NOMO-1 (cell line): ENCODE data around the gene TTLL3.

ENCODE experiments used
- DNase-seq, 2 experiments: peaks; one replicate each; lab custom pipeline; 2025; ENCODE audit not compliant: unreplicated experiment in 2 of 2; lab: John Stamatoyannopoulos, UW

The TTLL3 gene

DNA sequence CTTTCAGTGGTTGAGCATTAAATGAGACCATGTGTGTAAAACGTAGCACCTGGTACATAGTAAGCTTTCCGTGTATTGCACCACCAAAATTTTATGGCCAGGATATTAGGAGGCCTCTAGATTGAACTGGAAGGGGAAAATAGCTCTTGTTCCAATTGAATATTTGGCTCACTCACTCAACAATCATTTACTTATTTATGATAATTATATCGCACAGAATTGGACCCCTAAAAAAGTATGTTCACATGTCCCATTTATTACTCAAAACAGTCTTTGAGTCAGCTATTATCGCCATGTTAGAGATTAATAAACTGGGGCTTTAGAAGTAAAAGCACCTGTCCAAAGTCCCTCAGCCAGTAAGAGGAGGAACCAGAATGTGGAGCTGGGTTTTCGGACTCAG, 5.1 kb upstream of the TTLL3 start:
- DNase-seq: no peak

DNA sequence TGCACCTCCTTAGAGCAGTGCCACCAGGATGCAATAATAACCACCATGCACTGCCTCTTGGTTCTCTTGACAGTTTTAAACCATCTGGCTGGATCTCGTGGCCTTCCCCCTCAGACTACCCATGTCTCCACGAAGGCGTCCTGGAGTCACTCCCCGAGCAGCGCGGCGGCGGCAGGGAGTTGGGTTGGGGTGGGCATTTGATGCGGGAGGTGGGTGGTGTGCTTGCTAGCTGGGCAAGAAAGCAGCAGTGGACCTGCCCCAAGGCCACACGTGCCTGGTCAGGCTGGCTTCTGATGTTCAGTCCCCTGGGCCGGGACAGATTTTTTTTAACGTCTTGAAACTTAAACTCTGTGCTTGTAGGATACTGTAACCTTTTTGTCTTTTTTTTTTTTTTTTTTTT, 3.9 kb upstream of the TTLL3 start:
- DNase-seq: no peak

DNA sequence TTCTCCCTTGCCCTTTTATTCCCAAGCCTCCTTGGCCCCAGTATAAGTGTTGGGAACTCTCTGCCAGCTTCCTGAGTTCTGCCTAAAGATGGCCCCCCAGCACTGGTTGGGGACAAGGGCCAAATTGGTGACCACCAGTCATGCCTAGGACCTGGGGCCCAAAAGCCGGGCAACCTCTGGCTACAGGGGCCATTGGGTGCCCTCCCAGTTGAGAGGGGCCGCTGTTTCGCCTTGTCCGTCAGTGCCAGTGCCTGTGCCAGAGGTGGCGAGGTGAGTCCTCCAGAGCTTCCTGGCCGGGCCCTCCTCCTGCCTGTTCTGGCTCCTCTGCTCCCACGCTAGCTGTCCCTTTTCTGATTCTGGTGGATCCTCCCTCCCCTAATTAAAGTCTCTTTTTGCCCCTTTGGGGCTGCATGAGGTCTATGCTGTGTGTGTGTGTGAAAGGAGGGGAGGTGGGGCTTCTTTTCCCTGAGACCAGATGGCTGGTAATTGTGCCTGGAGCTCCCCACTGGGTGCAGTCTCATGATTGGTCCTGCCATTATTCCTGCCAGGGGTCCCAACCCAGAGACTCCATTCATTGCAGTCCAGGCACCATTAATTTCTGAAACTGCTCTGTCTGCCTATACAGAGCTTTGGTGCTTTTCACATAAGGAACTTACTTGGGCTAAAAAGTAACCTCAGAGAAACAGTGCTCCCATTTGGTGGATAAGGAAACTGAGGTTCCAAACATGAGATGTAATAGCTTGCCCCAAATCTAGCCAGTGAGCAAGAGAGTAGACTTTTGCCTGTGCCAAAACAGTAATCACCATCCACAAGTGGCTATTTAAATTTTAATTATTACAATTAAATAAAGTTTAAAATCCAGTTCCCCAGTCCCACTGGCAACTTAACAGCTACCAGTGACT, 3.1 kb upstream of the TTLL3 start:
- DNase-seq: no peak

DNA sequence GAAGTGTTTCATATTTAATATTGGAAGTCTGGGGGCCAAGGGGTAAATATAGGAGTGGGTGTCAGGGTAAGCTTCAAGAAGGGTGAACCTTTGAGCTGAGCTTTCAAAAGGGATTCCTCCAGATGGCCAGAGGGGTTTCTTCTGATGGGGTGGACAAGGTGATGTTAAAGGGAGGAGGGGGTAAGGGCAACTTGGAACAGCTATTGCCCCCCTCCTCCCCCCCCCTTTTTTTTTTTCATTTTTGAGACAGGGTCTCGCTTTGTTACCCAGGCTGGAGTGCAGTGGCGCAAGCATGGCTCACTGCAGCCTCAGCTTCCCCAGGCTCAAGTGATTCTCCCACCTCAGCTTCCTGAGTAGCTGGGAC, 2.1 kb upstream of the TTLL3 start:
- DNase-seq: no peak

DNA sequence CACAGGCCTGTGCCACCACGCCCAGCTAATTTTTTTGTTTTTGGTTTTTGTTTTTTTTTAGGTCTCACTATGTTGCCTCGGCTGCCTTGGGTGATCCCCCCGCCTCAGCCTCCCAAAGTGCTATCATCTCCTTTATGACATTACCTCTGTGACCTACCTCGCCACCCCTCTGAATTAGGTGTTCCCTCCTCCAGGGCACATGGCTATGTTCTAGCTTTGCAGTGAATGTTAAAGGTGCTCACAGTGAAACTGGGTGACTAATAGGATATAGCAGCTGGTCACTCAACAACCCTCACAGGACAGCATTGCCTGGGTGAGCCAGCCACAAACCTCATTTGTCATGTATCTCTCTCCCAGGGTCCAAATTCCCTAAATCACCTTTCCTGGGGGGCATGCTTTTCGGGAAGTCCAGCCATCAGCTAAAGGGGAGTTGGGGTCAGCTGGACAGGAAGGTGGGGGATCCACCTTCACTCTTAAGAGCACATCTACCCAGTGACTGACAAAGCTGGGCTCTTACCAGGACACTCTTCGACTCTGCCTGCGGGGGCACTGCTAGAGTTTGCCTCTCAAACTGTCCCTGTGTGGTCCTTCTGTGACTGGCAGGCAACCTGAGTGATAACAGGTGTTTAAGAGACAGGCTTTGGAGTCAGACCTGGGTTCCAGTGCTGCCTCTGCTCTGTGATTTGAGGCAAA, 1.6 kb upstream of the TTLL3 start:
- DNase-seq: peak in 1 of 2 experiments; percentile 28

DNA sequence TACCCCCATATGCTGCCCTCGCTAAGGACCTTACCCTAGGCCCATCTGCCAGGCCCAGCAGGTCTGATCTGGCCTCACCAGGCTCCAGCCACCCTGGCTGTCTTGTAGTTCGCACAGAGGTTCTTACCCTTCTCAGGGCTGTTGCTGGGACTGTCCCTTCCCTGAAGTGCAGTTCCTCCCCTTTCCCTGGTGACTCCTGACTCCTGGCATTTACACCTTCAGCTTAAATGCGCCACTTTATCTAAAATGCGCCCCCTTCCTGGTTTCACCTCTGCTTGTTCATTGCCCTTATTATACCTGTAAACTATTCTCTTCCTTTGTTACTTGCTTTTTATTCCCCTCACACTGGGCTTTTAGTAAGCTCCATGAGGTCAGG, 835 bp upstream of the TTLL3 start:
- no peak for DNase-seq

DNA sequence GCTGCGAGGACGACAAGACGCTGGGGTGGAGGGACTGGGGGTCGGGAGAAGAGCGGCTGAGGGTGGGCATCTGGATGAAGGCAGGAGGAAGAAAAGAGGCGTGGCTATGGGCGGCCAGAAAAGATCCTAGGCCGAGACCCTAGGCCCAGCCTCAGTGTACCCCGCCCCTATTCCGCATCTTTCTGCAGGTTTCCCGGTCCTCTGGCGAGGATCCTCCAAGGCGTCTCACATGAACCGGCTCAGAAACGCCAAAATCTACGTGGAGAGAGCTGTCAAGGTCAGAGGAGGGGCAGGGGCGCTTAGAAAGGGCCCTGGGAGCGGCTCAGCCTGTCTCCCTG, 340 bp downstream of the TTLL3 start:
- DNase-seq: no peak

DNA sequence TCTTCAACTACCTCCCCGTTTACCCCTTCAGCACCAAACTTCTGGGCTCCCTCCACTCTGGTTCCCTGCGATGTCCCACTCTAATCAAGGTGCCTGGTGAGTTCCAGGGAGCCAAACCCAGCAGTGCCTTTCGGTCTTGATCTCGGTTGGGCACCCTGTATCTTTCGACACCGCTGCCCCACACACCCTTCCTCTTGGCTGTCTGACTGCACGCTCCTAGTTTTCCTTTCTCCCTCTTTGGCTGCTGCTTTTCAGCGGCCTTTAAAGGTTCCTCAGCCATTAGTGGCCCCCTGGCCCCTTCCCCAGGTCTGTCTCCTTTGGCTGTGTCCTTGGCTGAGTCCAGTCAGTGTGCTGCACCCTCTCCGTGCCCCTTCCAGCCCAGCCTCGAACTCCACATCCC, 784 bp downstream of the TTLL3 start:
- DNase-seq: no peak

DNA sequence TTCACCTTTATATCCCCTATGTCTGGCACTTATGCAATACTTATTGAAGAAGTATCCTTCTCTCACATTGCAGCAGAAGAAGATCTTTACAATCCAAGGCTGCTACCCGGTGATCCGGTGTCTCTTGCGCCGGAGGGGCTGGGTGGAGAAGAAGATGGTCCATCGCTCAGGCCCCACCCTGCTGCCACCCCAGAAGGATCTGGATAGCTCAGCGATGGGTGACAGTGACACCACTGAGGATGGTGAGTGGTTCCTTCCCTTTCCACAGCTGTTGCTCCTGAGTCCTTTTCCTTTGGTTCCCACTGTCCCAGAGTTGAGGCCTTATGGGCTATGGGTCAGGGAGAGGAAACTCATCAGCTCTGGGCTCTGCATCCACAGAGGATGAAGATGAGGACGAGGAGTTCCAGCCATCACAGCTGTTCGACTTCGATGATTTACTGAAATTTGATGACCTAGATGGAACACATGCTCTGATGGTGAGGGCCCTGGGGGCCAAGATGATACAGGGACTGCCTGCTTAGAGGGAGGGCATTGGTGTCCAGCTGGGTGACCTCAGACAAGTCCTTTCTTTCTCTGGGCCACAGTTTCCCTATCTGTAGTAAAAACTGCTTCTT, 2.9 kb downstream of the TTLL3 start:
- DNase-seq: no peak

DNA sequence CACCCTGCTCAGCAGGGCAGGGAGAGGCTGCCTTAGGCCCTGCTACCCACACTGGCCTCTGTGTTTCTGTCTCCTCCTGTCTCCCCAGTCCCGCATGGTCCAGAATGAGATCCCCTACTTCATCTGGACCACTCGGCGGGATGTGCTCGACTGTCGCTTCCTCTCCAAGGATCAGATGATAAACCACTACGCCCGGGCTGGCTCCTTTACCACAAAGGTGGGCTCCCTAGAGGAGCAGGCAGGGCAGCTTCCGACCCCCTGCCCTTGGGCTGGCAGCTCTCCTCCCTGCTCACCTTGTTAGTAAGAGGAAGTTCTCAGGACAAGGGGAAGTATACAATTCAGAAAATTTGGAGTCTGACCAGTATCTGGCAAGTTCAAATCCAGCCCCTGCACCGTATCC, 5.9 kb downstream of the TTLL3 start:
- DNase-seq: no peak

DNA sequence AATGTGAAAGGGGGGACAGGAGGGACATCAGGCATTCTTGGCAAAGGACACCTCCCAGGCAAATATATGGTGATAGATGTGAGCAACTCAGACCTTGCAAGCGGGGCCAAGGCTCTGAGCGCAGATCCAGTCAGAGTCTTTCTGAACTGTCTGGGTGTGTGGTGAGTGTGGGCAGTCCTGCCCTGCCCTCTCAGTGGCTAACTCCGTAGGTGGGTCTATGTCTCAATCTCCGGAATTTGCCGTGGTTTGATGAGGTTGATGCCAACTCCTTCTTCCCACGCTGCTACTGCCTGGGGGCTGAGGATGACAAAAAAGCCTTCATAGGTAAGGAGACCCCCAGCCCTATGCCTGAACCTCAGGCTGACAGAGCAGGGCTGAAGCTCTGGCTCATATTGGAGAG, 7.4 kb downstream of the TTLL3 start:
- no peak for DNase-seq

DNA sequence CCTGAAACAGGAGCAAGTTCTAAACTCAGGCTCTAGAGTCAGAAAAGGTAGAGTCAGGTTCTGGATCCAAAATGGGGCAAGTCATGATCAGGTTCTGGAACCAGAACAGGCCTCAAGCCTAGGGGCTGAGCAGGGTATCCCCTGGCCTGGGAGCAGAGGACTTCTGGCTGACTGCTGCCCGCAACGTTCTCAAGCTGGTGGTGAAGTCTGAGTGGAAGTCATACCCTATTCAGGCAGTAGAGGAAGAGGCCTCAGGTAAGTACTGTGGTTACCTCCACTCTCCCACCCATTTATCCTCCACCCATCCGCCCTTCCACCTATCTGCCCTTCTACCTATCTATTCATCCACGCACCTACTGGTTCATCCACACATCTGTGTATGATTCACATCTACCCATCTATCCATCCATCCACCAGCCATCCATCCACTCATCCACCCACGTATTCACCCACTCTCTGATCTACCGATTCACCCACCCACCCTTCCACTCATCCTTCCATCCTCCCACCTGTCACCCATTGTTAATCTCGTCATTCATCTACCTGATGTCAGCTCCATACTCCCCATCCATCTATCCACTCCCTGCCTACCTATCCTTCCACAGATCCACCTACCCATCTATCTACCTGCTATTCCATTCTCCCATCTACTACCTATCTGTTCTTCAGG, 8.7 kb downstream of the TTLL3 start:
- DNase-seq: no peak

DNA sequence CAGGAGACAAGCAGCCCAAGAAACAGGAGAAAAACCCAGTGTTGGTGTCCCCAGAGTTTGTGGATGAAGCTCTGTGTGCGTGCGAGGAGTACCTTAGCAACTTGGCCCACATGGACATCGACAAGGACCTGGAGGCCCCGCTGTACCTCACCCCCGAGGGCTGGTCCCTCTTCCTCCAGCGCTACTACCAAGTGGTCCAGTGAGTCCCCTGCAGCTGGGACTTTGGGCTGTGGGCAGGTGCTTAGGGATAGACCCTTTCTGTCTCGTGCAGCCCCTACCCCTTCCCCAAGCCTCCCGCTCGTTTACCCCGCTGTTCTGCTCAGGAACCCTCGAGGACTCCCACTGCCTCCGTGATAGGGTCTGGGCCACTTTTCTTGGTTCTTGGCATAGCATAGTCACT, 10.5 kb downstream of the TTLL3 start:
- DNase-seq: no peak

DNA sequence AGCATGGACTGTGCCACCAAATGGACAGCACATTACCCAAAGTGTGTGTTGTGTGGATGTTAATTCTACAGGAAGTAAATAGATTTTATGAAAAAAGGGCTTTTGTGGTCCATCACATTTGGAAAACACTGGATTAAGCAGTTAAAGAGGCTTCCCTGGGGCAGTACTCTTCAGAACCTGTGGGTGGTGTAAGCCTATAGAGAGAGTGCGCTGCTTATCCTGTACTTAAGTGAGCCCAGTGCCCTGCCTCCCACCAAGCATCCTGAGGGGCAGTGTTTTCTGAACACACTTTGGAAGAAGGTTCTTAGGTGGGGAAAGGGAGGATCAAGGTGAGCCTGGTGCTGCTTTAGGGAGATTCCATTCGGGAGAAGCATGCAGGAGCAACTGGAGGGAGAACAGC, 10.9 kb downstream of the TTLL3 start:
- DNase-seq: no peak

DNA sequence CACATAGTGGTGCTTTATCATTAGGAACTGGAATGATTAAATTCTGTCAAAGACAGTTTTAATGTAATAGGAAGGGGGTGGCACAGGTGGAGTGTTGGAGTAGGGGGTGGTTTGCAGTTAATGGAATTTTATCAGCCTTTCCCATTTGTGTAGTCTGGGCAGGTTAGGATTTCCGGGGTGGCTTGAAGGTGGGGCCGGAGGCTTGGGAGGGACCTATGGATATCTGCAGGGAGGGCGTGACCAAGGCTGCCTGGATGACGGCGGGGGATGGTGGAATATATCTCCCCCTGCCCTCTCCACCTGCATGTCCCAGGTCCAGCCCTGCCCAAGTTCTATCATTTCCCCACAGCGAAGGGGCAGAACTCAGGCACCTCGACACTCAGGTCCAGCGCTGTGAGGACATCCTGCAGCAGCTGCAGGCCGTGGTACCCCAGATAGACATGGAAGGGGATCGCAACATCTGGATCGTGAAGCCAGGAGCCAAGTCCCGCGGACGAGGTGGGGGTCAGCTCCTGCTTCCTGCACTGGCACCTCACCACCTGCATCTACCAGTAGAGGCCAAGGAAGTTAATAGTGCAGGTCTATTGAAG, 15.5 kb downstream of the TTLL3 start:
- no peak for DNase-seq

DNA sequence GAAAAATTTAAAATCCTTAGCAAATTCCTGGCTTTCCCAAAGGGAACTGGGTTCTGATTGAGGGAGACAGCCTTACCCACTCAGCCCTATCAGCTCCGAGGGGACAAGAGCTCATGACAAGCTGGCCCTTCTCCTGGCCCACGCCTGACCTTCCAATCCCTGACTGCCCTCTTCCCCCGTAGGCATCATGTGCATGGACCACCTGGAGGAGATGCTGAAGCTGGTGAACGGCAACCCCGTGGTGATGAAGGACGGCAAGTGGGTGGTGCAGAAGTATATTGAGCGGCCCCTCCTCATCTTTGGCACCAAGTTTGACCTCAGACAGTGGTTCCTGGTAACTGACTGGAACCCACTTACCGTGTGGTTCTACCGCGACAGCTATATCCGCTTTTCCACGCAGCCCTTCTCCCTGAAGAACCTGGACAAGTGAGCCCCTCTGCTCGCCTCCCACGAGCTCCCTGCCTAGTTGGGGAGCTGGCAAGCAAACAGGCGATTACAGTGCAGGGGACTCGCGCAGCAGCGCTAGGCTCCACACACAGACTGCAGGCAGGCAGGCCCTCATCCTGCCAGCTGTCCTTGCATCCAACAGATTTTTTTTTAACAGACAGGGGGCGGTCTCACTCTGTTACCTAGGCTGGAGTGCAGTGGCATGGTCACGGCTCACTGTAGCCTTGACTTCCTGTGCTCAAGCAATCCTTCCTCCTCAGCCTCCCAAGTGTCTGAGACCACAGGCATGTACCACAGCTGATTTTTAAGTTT, 16.9 kb downstream of the TTLL3 start:
- no peak for DNase-seq

DNA sequence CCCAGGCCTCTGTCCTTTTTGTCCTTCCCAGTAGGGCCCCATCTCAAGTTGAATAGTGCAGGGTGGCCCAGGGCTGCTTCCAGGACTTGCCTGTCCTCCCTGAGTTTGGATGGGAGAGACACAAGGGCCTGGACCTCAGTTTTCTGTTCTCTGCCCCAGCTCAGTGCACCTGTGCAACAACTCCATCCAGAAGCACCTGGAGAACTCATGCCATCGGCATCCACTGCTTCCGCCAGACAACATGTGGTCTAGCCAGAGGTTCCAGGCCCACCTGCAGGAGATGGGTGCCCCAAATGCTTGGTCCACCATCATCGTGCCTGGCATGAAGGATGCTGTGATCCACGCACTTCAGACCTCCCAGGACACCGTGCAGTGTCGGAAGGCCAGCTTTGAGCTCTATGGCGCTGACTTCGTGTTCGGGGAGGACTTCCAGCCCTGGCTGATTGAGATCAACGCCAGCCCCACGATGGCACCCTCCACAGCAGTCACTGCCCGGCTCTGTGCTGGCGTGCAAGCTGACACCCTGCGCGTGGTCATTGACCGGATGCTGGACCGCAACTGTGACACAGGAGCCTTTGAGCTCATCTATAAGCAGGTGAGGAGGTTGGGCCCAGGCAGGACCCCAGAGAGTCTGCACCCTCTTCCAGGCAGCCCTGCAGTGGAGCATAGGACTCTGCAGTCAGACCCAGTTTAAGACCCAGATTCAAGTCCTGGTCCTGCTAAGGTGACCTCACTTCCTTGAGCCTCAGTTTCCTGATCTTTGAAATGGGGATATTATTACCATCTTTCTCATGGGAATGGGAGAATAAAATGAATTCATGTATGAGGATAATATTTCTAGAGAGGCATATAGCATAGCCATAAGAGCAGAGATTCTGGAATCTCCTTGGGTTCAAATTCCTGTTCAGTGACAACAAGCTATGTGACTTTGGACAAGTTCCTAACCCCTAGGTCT, 19.0 kb downstream of the TTLL3 start:
- DNase-seq: no peak

DNA sequence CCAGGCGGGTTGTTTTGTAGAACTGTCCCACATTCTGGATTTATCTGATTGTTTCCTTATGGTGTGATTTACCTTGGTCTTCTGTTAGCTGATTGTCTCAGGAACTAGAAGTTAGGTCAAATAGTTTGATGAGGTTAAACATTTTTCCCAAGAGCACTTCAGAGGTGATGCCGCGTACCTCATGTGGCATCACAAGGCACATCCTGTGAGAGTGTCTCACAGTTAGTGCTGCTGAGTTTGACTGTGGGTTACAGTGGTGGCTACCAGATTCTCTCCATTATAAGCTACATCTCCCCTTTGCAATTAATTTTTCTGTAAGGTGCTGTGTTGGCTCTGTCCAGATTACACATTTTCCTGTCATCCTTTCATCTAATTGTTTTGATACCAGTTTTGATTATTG, 21.2 kb downstream of the TTLL3 start:
- no peak for DNase-seq

DNA sequence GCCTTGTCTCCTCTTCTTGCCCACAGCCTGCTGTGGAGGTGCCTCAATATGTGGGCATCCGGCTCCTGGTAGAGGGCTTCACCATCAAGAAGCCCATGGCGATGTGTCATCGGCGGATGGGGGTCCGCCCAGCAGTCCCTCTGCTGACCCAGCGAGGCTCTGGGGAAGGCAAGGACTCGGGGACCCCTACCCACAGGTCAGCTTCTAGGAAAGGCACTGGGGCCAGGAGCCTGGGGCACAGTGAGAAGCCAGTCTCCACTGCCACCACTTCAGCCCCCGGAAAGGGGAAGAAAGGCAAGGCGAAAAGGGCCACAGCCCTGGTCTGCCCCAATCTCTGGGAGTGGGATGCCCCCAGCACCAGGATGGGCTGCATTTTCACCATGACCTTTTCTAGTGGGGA, 23.0 kb downstream of the TTLL3 start:
- no peak for DNase-seq
